ENCODE measurements around the gene RXYLT1.
A peak's percentile ranks its signal among the peaks of the same experiment; 100 is the strongest.
"Not testable (repeated sequence)": the region's sequence is repeated elsewhere in the genome, so short reads cannot be mapped to it uniquely, and the experiment has no call there.

RXYLT1 gene

GRCh38 chr12:63779498-63780481 is at the start of gene RXYLT1:
RXYLT1 (plus strand) TSS chr12:63779909; CDS start chr12:63779961, 52 bp downstream.
- DNase-seq (ENCODE audit: low read depth) = peak; percentile 59

GRCh38 chr12:63732779-63733178 is 46.9 kb upstream of the RXYLT1 start:
- not testable (repeated sequence) for DNase-seq (ENCODE audit: low read depth)

GRCh38 chr12:63733585-63733984 is 46.1 kb upstream of the RXYLT1 start:
- DNase-seq (ENCODE audit: low read depth) = not testable (repeated sequence)

- not testable (repeated sequence) for DNase-seq (ENCODE audit: low read depth)
Measured at GRCh38 chr12:63740551-63740950, 39.2 kb upstream of the RXYLT1 start.

GRCh38 chr12:63741431-63741830 is 38.3 kb upstream of the RXYLT1 start:
- DNase-seq (ENCODE audit: low read depth) = not testable (repeated sequence)

- DNase-seq (ENCODE audit: low read depth) = not testable (repeated sequence)
Measured at GRCh38 chr12:63744110-63744509, 35.6 kb upstream of the RXYLT1 start.

- DNase-seq (ENCODE audit: low read depth) = not testable (repeated sequence)
Measured at GRCh38 chr12:63746470-63746869, 33.2 kb upstream of the RXYLT1 start.

- not testable (repeated sequence) for DNase-seq (ENCODE audit: low read depth)
Measured at GRCh38 chr12:63747136-63747535, 32.6 kb upstream of the RXYLT1 start.

- DNase-seq (ENCODE audit: low read depth) = no peak
Measured at GRCh38 chr12:63747553-63747952, 32.2 kb upstream of the RXYLT1 start.

GRCh38 chr12:63752283-63752682 is 27.4 kb upstream of the RXYLT1 start:
- DNase-seq (ENCODE audit: low read depth) = no peak

GRCh38 chr12:63752841-63753240 is 26.9 kb upstream of the RXYLT1 start:
- DNase-seq (ENCODE audit: low read depth) = no peak

- DNase-seq (ENCODE audit: low read depth) = no peak
Measured at GRCh38 chr12:63753743-63754142, 26.0 kb upstream of the RXYLT1 start.

- DNase-seq (ENCODE audit: low read depth) = no peak
Measured at GRCh38 chr12:63764481-63764880, 15.2 kb upstream of the RXYLT1 start.

GRCh38 chr12:63766498-63766897 is 13.2 kb upstream of the RXYLT1 start:
- DNase-seq (ENCODE audit: low read depth) = no peak

GRCh38 chr12:63770375-63770774 is 9.3 kb upstream of the RXYLT1 start:
- DNase-seq (ENCODE audit: low read depth) = no peak

- no peak for DNase-seq (ENCODE audit: low read depth)
Measured at GRCh38 chr12:63777340-63777739, 2.4 kb upstream of the RXYLT1 start.

GRCh38 chr12:63782466-63782865 is 2.8 kb downstream of the RXYLT1 start:
- no peak for DNase-seq (ENCODE audit: low read depth)

- no peak for DNase-seq (ENCODE audit: low read depth)
Measured at GRCh38 chr12:63787306-63787705, 7.6 kb downstream of the RXYLT1 start.

GRCh38 chr12:63790608-63790945 is 10.9 kb downstream of the RXYLT1 start:
- no peak for DNase-seq (ENCODE audit: low read depth)

- DNase-seq (ENCODE audit: low read depth) = no peak
Measured at GRCh38 chr12:63792338-63792737, 12.6 kb downstream of the RXYLT1 start.

- DNase-seq (ENCODE audit: low read depth) = no peak
Measured at GRCh38 chr12:63795032-63795687, 15.5 kb downstream of the RXYLT1 start.

GRCh38 chr12:63795944-63796343 is 16.2 kb downstream of the RXYLT1 start:
- no peak for DNase-seq (ENCODE audit: low read depth)

- no peak for DNase-seq (ENCODE audit: low read depth)
Measured at GRCh38 chr12:63802012-63802608, 22.4 kb downstream of the RXYLT1 start.

Measured in HS-27A (cell line).